Smooth muscle cell (in vitro differentiated cells): ENCODE data around the gene PYM1. TPM values are rescaled to one million over a fixed set of nuclear protein-coding genes. Genes with fewer than 3 reads are reported as not detected.

ENCODE experiments used
- DNase-seq: peaks from one replicate; lab custom pipeline; 2025; ENCODE audit not compliant: unreplicated experiment; lab: John Stamatoyannopoulos, UW
- H2AFZ ChIP-seq: fragments of 200-600 bp; sonication (generic); 2 replicates; pipeline ENCODE4 v1.6.0; 2016; ENCODE audit warnings: antibody characterized with exemption, low read depth, mild to moderate bottlenecking
- H3F3A ChIP-seq: fragments of 200-600 bp; sonication (generic); 2 replicates; pipeline ENCODE4 v1.6.0; 2017; ENCODE audit warnings: antibody characterized with exemption, low read depth
- H3K27ac ChIP-seq: fragments of 200-600 bp; sonication (generic); 2 replicates; pipeline ENCODE4 v1.5.1; 2016; ENCODE audit warnings: low read depth, mild to moderate bottlenecking
- H3K27me3 ChIP-seq: fragments of 200-600 bp; sonication (generic); 2 replicates; pipeline ENCODE4 v1.6.1; 2016; ENCODE audit warnings: low read depth, mild to moderate bottlenecking
- H3K36me3 ChIP-seq: fragments of 200-600 bp; sonication (generic); 2 replicates; pipeline ENCODE4 v1.5.1; 2016; ENCODE audit warnings: low read depth
- H3K4me1 ChIP-seq: fragments of 200-600 bp; sonication (generic); 2 replicates; pipeline ENCODE4 v1.5.1; 2016; ENCODE audit warnings: low read depth
- H3K4me2 ChIP-seq: fragments of 200-600 bp; sonication (generic); 2 replicates; pipeline ENCODE4 v1.6.0; 2016; ENCODE audit warnings: mild to moderate bottlenecking
- H3K4me3 ChIP-seq: fragments of 200-600 bp; sonication (generic); 2 replicates; pipeline ENCODE4 v1.5.1; 2016; ENCODE audit warnings: mild to moderate bottlenecking
- H3K79me2 ChIP-seq: fragments of 200-600 bp; sonication (generic); 2 replicates; pipeline ENCODE4 v1.6.0; 2016; ENCODE audit warnings: low read depth, mild to moderate bottlenecking
- H3K9ac ChIP-seq: fragments of 200-600 bp; sonication (generic); 2 replicates; pipeline ENCODE4 v1.6.0; 2016; ENCODE audit warnings: low read depth
- H3K9me3 ChIP-seq: fragments of 200-600 bp; sonication (generic); replicated peaks from 2 replicates; pipeline ENCODE4 v1.5.1; 2016; ENCODE audit warnings: low read depth
- H4K20me1 ChIP-seq: fragments of 200-600 bp; sonication (generic); 2 replicates; pipeline ENCODE4 v1.6.0; 2016; ENCODE audit warnings: low read depth
- WGBS: methylation state at CpG from one replicate; pipeline ENCODE4 v1.1.7; 2016; ENCODE audit warnings: low lambda C conversion rate; 5-methylcytosine and 5-hydroxymethylcytosine counted together
- polyA plus RNA-seq: library from polyadenylated mRNA; unstranded; fragments of >200 nt; fragmentation: Nextera tagmentation; extraction: Ambion mirVana; gene quantifications from 2 replicates; pipeline ENCODE4 v1.2.1, GENCODE V29; 2016
- total RNA-seq: library from RNA; depleted of rRNA; stranded (reverse); fragments of >200 nt; gene quantifications from 2 replicates; pipeline ENCODE4 v1.2.3, GENCODE V29; 2014
- TF ChIP-seq, protein P1 (sequence below): fragments of 200-600 bp; sonication (generic); IDR thresholded peaks from 2 replicates; pipeline ENCODE4 v1.5.1; 2017; ENCODE audit warnings: borderline replicate concordance, mild to moderate bottlenecking, antibody characterized with exemption; ENCODE audit not compliant: insufficient read depth, poor library complexity, severe bottlenecking

PYM1 gene
- total and polyA plus RNA-seq, 2 experiments from 2014 or later = 28.6 to 51.2 TPM

DNA sequence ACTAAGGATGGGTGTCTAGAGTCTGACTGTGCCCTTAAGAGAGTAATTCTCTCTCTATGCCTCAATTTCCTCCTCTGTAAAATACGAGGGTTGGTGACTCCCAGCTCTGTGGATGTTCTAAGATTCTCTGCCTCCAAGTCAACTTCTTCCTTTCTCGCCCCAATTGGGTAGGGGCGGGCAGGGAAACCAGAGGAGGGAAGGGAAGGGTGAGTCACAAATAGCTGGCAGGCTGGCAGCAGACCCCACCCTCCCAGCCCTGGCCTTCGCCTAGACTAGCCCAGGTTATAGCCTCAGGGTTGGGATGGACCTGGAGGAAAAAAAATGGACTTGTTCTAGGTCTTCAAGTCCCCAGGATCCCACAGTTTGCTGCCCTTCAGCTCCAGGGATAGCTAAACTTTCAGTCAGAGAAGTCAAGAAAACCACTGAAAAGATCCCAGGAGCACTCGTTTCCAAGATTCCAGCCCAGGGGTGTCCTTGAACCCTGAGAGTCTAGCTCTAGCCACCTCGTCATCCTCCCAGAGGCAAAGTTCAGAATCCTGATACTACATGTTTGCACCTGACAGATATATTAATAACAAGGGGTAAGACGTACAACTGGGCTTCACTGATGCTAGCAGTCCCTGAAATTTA lies 5.6 kb upstream of the PYM1 start:
- TF ChIP-seq, protein P1, sequence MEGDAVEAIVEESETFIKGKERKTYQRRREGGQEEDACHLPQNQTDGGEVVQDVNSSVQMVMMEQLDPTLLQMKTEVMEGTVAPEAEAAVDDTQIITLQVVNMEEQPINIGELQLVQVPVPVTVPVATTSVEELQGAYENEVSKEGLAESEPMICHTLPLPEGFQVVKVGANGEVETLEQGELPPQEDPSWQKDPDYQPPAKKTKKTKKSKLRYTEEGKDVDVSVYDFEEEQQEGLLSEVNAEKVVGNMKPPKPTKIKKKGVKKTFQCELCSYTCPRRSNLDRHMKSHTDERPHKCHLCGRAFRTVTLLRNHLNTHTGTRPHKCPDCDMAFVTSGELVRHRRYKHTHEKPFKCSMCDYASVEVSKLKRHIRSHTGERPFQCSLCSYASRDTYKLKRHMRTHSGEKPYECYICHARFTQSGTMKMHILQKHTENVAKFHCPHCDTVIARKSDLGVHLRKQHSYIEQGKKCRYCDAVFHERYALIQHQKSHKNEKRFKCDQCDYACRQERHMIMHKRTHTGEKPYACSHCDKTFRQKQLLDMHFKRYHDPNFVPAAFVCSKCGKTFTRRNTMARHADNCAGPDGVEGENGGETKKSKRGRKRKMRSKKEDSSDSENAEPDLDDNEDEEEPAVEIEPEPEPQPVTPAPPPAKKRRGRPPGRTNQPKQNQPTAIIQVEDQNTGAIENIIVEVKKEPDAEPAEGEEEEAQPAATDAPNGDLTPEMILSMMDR = no peak
- Histone ChIP-seq H3K4me2 (peak overlapping the region; percentile 95), H3K4me1 (peaks cover 13% of the 10 kb centered on the region), H3K9ac (peak overlapping the region; percentile 82), H3K9me3 (no peaks in the 10 kb centered on the region), H3K36me3 (no peaks in the 10 kb centered on the region), H3K27me3 (no peaks in the 10 kb centered on the region), H4K20me1 (no peaks in the 10 kb centered on the region), H3K79me2 (peaks cover 18% of the 10 kb centered on the region), H2AFZ (peak overlapping the region; percentile 92), H3K27ac (peak overlapping the region; percentile 75), H3K4me3 (peak overlapping the region; percentile 83), H3F3A (peaks cover 24% of the 10 kb centered on the region)
- 64% methylated on average over 5 of the region's 7 CpGs for whole genome bisulfite sequencing
- no peak for DNase-seq

DNA sequence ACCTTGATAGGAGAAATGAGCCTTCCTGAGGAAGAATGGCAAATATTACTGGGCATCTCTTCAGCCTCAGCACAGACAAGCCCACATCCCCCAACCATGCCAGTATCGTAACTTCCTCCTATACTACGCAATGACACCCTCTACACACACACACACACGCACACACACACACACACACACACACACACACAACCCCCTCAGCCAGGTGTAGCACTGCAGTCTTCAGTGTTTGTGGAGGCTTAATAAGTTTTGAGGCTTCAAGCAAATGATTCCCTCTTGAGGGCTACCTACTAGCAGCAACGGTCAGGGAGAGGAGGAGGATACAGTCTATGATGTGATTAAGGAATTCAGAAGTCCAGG lies 4.8 kb upstream of the PYM1 start:
- Histone ChIP-seq H3K79me2 (peaks cover 23% of the 10 kb centered on the region), H3K4me2 (peak overlapping the region; percentile 95), H3K4me3 (peak overlapping the region; percentile 83), H3K27ac (peak overlapping the region; percentile 75), H3K4me1 (peaks cover 13% of the 10 kb centered on the region), H4K20me1 (no peaks in the 10 kb centered on the region), H3K36me3 (no peaks in the 10 kb centered on the region), H2AFZ (peak overlapping the region; percentile 92), H3K9me3 (no peaks in the 10 kb centered on the region), H3K9ac (peak overlapping the region; percentile 82), H3F3A (peaks cover 24% of the 10 kb centered on the region), H3K27me3 (no peaks in the 10 kb centered on the region)
- TF ChIP-seq, protein P1 = no peak
- 10% methylated on average over 4 of the region's 4 CpGs for WGBS
- no peak for DNase-seq

DNA sequence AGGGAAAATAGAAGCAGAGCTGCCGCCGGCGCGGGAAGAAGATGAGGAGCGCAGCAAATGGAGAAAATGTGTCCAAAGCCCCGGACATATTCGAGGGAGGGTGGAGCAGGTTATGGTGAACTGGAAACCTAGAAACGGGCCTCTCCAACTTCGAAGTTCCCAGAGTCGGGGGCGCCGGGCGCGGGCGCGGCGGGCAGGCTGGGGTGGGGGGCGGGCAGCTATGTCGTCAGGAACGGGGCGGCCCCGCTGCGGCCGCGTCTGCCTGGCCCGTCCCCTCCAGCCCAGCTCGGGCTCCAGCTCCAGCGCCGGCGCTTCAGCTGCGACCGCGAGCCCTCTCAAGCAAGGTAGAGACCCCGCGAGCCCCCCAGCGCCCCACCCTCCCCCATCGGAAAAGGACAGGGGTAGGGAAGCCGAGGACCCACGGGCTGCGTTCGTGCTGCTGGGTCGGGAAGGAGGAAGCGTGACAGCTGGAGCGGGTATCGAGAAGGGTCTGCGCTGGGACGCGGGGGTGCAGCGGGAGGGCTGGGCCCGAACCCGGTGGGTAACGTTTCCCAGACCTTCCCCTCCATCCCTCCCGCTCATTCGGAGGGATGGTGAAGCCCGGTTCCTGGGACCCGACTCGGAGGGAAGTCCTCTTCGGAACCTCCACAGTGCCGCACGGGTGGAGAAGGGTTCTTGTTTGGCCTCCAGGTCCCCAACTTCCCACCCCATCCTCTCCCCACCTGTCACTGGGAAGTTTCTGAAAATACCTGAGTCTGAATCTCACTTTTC lies 4.3 kb upstream of the PYM1 start:
- peak overlapping the region; percentile 75 for H3K27ac ChIP-seq
- peak overlapping the region; percentile 92 for H2AFZ ChIP-seq
- H3K4me3 ChIP-seq = peak overlapping the region; percentile 83
- no peaks in the 10 kb centered on the region for H3K9me3 ChIP-seq
- H3K4me1 ChIP-seq = peaks cover 13% of the 10 kb centered on the region
- H3F3A ChIP-seq = peaks cover 24% of the 10 kb centered on the region
- DNase-seq = peak; percentile 19
- H3K36me3 ChIP-seq = no peaks in the 10 kb centered on the region
- no peaks in the 10 kb centered on the region for H4K20me1 ChIP-seq
- H3K4me2 ChIP-seq = peak overlapping the region; percentile 95
- H3K79me2 ChIP-seq = peaks cover 23% of the 10 kb centered on the region
- H3K9ac ChIP-seq = peak overlapping the region; percentile 82
- under 1% methylated on average over 34 of the region's 60 CpGs for WGBS
- TF ChIP-seq, protein P1 = no peak
- H3K27me3 ChIP-seq = no peaks in the 10 kb centered on the region
